IMR-90 (cell line): ENCODE measurements around the gene PLA2G10.

Experiments used
- BHLHE40 ChIP-seq: fragments of 150-350 bp; IDR thresholded peaks from 2 replicates; pipeline ENCODE4 v1.6.1; 2016; ENCODE audit warnings: mild to moderate bottlenecking, low read depth, low read length
- FOS ChIP-seq: fragments of 150-350 bp; IDR thresholded peaks from 2 replicates; pipeline ENCODE4 v1.6.1; 2016; ENCODE audit warnings: low read depth, low read length
- MAFK ChIP-seq: IDR thresholded peaks from 2 replicates; pipeline ENCODE4 v1.6.1; 2012; ENCODE audit warnings: low read depth, low read length, improper control_type of control experiment
- NFE2L2 ChIP-seq: fragments of 150-350 bp; IDR thresholded peaks from 2 replicates; pipeline ENCODE4 v1.6.1; 2016; ENCODE audit warnings: low read depth, mild to moderate bottlenecking, low read length
- POLR2A ChIP-seq: IDR thresholded peaks from 2 replicates; pipeline ENCODE4 v1.6.1; 2012; ENCODE audit warnings: mild to moderate bottlenecking, low read depth, low read length
- RAD21 ChIP-seq: IDR thresholded peaks from 2 replicates; pipeline ENCODE4 v1.6.1; 2012; ENCODE audit warnings: low read length, improper control_type of control experiment
- RCOR1 ChIP-seq: IDR thresholded peaks from 2 replicates; pipeline ENCODE4 v1.6.1; 2012; ENCODE audit warnings: mild to moderate bottlenecking, low read length, improper control_type of control experiment; ENCODE audit not compliant: insufficient replicate concordance
- RFX5 ChIP-seq: IDR thresholded peaks from 2 replicates; pipeline ENCODE4 v1.8.0; 2012; ENCODE audit warnings: low read depth, mild to moderate bottlenecking, low read length, moderate library complexity
- SMC3 ChIP-seq: fragments of 150-350 bp; IDR thresholded peaks from 2 replicates; pipeline ENCODE4 v1.6.1; 2016; ENCODE audit warnings: low read depth, mild to moderate bottlenecking, antibody characterized with exemption, low read length, moderate library complexity
- TF ChIP-seq, protein P1 (sequence below): conservative IDR thresholded peaks from 2 replicates; pipeline ENCODE4 v1.5.1; 2012; ENCODE audit warnings: mild to moderate bottlenecking, low read depth, low read length, improper control_type of control experiment
- TF ChIP-seq, protein P2 (sequence below): fragments of 150-350 bp; IDR thresholded peaks from 2 replicates; pipeline ENCODE4 v1.6.1; 2016; ENCODE audit warnings: low read depth, mild to moderate bottlenecking, low read length, moderate library complexity, borderline replicate concordance

DNA sequence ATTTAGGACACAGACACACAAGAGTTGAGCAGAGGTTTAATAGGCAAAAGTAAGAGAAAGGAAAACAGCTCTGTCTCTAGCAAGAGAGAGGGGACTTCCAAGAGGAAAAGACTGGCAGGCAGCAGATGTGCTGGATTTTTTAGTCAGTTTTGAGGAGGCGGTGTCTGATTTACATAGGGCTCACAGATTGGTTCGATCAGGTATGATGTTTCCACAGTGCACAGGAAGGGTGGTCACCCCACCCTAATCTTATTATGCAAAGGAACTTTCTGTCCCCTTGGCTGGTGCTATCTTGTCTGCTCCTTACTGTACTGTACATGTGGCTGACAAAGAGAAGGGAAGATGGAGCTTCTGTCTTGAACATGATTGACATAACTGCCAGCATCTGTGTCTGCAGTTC is 36.0 kb downstream of the PLA2G10 start:
- TF ChIP-seq MAFK (no peak), RAD21 (no peak), POLR2A (no peak), NFE2L2 (no peak), RCOR1 (no peak), RFX5 (no peak), BHLHE40 (no peak), FOS (no peak), SMC3 (no peak)
- TF ChIP-seq, protein P1, sequence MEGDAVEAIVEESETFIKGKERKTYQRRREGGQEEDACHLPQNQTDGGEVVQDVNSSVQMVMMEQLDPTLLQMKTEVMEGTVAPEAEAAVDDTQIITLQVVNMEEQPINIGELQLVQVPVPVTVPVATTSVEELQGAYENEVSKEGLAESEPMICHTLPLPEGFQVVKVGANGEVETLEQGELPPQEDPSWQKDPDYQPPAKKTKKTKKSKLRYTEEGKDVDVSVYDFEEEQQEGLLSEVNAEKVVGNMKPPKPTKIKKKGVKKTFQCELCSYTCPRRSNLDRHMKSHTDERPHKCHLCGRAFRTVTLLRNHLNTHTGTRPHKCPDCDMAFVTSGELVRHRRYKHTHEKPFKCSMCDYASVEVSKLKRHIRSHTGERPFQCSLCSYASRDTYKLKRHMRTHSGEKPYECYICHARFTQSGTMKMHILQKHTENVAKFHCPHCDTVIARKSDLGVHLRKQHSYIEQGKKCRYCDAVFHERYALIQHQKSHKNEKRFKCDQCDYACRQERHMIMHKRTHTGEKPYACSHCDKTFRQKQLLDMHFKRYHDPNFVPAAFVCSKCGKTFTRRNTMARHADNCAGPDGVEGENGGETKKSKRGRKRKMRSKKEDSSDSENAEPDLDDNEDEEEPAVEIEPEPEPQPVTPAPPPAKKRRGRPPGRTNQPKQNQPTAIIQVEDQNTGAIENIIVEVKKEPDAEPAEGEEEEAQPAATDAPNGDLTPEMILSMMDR, result no peak
- TF ChIP-seq, protein P2, sequence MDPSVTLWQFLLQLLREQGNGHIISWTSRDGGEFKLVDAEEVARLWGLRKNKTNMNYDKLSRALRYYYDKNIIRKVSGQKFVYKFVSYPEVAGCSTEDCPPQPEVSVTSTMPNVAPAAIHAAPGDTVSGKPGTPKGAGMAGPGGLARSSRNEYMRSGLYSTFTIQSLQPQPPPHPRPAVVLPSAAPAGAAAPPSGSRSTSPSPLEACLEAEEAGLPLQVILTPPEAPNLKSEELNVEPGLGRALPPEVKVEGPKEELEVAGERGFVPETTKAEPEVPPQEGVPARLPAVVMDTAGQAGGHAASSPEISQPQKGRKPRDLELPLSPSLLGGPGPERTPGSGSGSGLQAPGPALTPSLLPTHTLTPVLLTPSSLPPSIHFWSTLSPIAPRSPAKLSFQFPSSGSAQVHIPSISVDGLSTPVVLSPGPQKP, result no peak
